SU-DHL-6 (cell line): Measurements from ENCODE around the gene ADAMTS14.

Experiments used
- H2AFZ ChIP-seq: fragments of 200-600 bp; sonication (generic); 2 replicates; pipeline ENCODE4 v1.6.1; 2014; ENCODE audit warnings: low read depth, mild to moderate bottlenecking, moderate library complexity, mixed read lengths, antibody characterized with exemption, low read length; ENCODE audit not compliant: severe bottlenecking
- H3F3A ChIP-seq: fragments of 200-600 bp; shearing (Covaris generic); 2 replicates; pipeline ENCODE4 v1.6.0; 2016; ENCODE audit warnings: antibody characterized with exemption, mild to moderate bottlenecking; ENCODE audit not compliant: insufficient read depth
- H3K27ac ChIP-seq: fragments of 200-600 bp; sonication (generic); 2 replicates; pipeline ENCODE4 v1.5.1; 2016; ENCODE audit warnings: low read depth, mild to moderate bottlenecking, low read length, moderate library complexity, mixed read lengths
- H3K27me3 ChIP-seq: fragments of 200-600 bp; sonication (generic), shearing (Covaris generic); 2 replicates; pipeline ENCODE4 v1.6.0; 2014; ENCODE audit warnings: mild to moderate bottlenecking, low read length
- H3K36me3 ChIP-seq: fragments of 200-600 bp; sonication (generic); 2 replicates; pipeline ENCODE4 v1.6.1; 2014; ENCODE audit warnings: mild to moderate bottlenecking, low read length, mixed read lengths
- H3K4me2 ChIP-seq: fragments of 300-600, 200-600 bp; shearing (Covaris generic), sonication (generic); 2 replicates; pipeline ENCODE4 v1.6.0; 2014; ENCODE audit warnings: low read length, low read depth, mild to moderate bottlenecking; ENCODE audit not compliant: poor library complexity, severe bottlenecking
- H3K4me3 ChIP-seq: fragments of 200-600 bp; sonication (generic); 2 replicates; pipeline ENCODE4 v1.5.1; 2014; ENCODE audit warnings: antibody characterized with exemption, low read length, mild to moderate bottlenecking, mixed read lengths; ENCODE audit not compliant: insufficient read depth, poor library complexity, severe bottlenecking
- H3K79me2 ChIP-seq: fragments of 200-600 bp; sonication (generic); 2 replicates; pipeline ENCODE4 v1.6.1; 2014; ENCODE audit warnings: mild to moderate bottlenecking, low read length, moderate library complexity; ENCODE audit not compliant: insufficient read depth
- H3K9ac ChIP-seq: fragments of 200-600 bp; sonication (generic); 2 replicates; pipeline ENCODE4 v1.7.0; 2014; ENCODE audit warnings: mild to moderate bottlenecking, low read length
- H3K9me2 ChIP-seq: fragments of 200-600 bp; sonication (generic); replicated peaks from 2 replicates; pipeline ENCODE4 v1.6.1; 2014; ENCODE audit warnings: low read length; ENCODE audit not compliant: insufficient read depth
- H3K9me3 ChIP-seq: fragments of 200-600 bp; sonication (generic); 2 replicates; pipeline ENCODE4 v1.6.1; 2014; ENCODE audit warnings: low read length, mixed read lengths; ENCODE audit not compliant: insufficient read depth
- H4K20me1 ChIP-seq: fragments of 200-600 bp; sonication (generic); 2 replicates; pipeline ENCODE4 v1.6.1; 2014; ENCODE audit warnings: low read depth, mild to moderate bottlenecking, antibody characterized with exemption, low read length, moderate library complexity, mixed read lengths
- EZH2phosphoT487 ChIP-seq: fragments of 200-600 bp; sonication (generic), shearing (Covaris generic); conservative IDR thresholded peaks from 2 replicates; pipeline ENCODE4 v1.6.1; 2018; ENCODE audit warnings: mild to moderate bottlenecking, antibody characterized with exemption, low read length, moderate library complexity, mixed read lengths
- TF ChIP-seq, protein P1 (sequence below): fragments of 200-600 bp; sonication (generic); IDR thresholded peaks from one replicate; pipeline ENCODE4 v1.5.1; 2017; ENCODE audit warnings: antibody characterized with exemption, mild to moderate bottlenecking, low read length, moderate library complexity; ENCODE audit not compliant: insufficient read depth, poor library complexity, severe bottlenecking

Gene ADAMTS14

DNA sequence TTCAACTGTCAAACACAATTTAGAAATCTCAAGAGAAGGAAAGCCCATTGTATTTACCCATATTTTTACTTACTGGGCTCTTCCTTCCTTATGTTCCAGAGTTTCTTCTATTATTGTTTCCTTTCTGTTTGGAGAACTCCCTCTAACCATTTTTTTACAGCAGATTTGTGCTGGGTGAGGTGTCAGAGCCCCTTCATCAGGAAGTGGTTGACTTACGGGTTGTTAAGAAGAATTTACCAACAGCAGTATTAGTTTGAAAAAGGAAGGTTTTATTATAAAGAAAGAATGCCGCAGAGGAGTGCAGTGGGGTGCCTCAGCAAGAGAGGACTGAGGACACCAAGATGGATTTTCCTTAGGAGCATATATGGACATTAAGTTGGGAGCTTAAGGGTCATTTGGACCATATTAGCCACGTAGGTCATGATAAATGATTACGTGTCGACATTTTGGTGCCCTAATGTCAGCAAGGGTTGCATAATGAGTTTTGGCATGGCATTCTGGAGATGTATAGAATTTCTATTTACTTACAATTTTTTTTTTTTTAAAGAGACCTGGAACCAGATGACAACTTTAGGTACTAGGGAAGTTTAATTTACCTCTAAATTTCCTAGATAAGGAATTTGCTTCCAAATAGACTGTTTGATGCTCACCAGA, 119.2 kb downstream of the ADAMTS14 start:
- Histone ChIP-seq H2AFZ (no peak overlapping the region), H3K4me2 (no peak overlapping the region), H3K4me3 (no peak overlapping the region)

DNA sequence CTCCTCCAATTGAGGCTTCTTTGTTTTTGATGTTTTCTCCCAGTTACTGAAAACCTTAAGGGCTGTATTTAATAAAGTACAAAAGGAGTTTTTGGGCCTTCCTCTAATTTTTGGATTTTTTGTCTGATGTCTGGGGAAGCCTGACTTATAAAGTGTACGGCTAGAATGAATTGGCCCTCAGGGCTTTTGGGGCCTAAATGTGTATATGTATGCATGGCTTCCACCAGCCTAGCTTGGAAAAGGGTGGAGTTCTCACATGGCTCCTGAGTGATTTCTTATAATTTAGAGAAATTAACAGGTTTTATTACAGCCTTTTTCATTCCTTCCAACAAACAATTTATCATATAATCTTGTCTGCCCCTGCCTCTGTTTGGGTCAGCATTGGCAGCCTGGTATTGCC, 123.3 kb downstream of the ADAMTS14 start:
- no peaks in the 10 kb centered on the region for H3K27me3 ChIP-seq
- H3K79me2 ChIP-seq, result no peaks in the 10 kb centered on the region
- no peak overlapping the region for H2AFZ ChIP-seq
- H3K9ac ChIP-seq, result no peak overlapping the region
- no peak overlapping the region for H3K4me3 ChIP-seq
- H3K9me3 ChIP-seq, result no peaks in the 10 kb centered on the region
- no peaks in the 10 kb centered on the region for H3K9me2 ChIP-seq
- H3K4me2 ChIP-seq, result no peak overlapping the region
- TF ChIP-seq, protein P1, sequence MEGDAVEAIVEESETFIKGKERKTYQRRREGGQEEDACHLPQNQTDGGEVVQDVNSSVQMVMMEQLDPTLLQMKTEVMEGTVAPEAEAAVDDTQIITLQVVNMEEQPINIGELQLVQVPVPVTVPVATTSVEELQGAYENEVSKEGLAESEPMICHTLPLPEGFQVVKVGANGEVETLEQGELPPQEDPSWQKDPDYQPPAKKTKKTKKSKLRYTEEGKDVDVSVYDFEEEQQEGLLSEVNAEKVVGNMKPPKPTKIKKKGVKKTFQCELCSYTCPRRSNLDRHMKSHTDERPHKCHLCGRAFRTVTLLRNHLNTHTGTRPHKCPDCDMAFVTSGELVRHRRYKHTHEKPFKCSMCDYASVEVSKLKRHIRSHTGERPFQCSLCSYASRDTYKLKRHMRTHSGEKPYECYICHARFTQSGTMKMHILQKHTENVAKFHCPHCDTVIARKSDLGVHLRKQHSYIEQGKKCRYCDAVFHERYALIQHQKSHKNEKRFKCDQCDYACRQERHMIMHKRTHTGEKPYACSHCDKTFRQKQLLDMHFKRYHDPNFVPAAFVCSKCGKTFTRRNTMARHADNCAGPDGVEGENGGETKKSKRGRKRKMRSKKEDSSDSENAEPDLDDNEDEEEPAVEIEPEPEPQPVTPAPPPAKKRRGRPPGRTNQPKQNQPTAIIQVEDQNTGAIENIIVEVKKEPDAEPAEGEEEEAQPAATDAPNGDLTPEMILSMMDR, result no peak
- no peak for TF ChIP-seq EZH2phosphoT487
- no peaks in the 10 kb centered on the region for H4K20me1 ChIP-seq
- no peaks in the 10 kb centered on the region for H3K36me3 ChIP-seq
- H3K27ac ChIP-seq, result no peak overlapping the region
- H3F3A ChIP-seq, result no peaks in the 10 kb centered on the region

More for the DNA sequence above, 119.2 kb downstream of the ADAMTS14 start:
- no peak overlapping the region for H3K9ac ChIP-seq
- no peaks in the 10 kb centered on the region for H3K9me2 ChIP-seq
- H3K9me3 ChIP-seq, result no peaks in the 10 kb centered on the region
- no peaks in the 10 kb centered on the region for H3K27me3 ChIP-seq
- no peaks in the 10 kb centered on the region for H3K79me2 ChIP-seq
- no peaks in the 10 kb centered on the region for H4K20me1 ChIP-seq
- no peak for TF ChIP-seq EZH2phosphoT487
- TF ChIP-seq, protein P1, result no peak
- no peaks in the 10 kb centered on the region for H3F3A ChIP-seq
- H3K36me3 ChIP-seq, result no peaks in the 10 kb centered on the region
- no peak overlapping the region for H3K27ac ChIP-seq

DNA sequence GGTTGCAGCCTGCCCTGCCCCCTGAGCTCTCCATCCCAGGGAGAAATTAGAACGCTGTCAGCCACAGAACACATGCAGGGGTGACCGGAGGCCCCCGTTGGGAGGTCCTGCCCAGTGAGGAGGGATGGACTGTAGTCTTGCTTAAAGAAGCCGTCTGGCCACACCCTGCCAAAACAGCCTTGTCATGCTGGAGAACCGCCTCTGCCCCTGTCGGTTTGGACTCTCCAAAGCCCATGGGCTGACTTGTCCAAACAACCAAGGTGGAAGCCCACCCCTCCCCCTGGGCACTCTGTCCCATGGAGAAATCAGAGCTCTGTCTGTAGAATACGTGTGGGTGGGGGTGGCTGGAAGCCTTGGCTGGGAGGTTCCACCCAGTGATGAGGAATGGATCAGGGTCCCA, 125.5 kb downstream of the ADAMTS14 start:
- no peak overlapping the region for H2AFZ ChIP-seq
- no peaks in the 10 kb centered on the region for H3K9me2 ChIP-seq
- H3K9me3 ChIP-seq, result no peaks in the 10 kb centered on the region
- no peak overlapping the region for H3K4me2 ChIP-seq
- no peak overlapping the region for H3K9ac ChIP-seq
- no peak for TF ChIP-seq EZH2phosphoT487
- TF ChIP-seq, protein P1, result no peak
- H3F3A ChIP-seq, result no peaks in the 10 kb centered on the region
- H3K27ac ChIP-seq, result no peak overlapping the region
- H3K36me3 ChIP-seq, result no peaks in the 10 kb centered on the region
- no peak overlapping the region for H3K4me3 ChIP-seq
- no peaks in the 10 kb centered on the region for H4K20me1 ChIP-seq
- H3K79me2 ChIP-seq, result no peaks in the 10 kb centered on the region
- no peaks in the 10 kb centered on the region for H3K27me3 ChIP-seq
